ENCODE data around the gene GHR.

Gene GHR

GRCh38 chr5:42631241-42631640 is 208.0 kb downstream of the GHR start:
- Histone ChIP-seq H3K27ac (no peak overlapping the region), H3K4me3 (IDR thresholded peaks at IDR 0.05; ENCODE audit: insufficient read depth, low read depth, low read length) (no peak overlapping the region), H3K4me2 (peak overlapping the region; percentile 58; the same call in 1 of the 2 replicates), H4K20me1 (ENCODE audit: insufficient read depth) (no peaks in the 10 kb centered on the region), H3K4me1 (ENCODE audit: low read depth, poor library complexity, severe bottlenecking) (peaks cover 75% of the 10 kb centered on the region), H3K36me3 (ENCODE audit: insufficient read depth) (no peaks in the 10 kb centered on the region), H3K79me2 (ENCODE audit: insufficient read depth, low read depth) (no peaks in the 10 kb centered on the region), H3K9ac (no peak overlapping the region), H3K27me3 (ENCODE audit: insufficient read depth, low read depth) (no peaks in the 10 kb centered on the region), H2AFZ (ENCODE audit: low read depth) (no peak overlapping the region)
- TF ChIP-seq, protein P1, sequence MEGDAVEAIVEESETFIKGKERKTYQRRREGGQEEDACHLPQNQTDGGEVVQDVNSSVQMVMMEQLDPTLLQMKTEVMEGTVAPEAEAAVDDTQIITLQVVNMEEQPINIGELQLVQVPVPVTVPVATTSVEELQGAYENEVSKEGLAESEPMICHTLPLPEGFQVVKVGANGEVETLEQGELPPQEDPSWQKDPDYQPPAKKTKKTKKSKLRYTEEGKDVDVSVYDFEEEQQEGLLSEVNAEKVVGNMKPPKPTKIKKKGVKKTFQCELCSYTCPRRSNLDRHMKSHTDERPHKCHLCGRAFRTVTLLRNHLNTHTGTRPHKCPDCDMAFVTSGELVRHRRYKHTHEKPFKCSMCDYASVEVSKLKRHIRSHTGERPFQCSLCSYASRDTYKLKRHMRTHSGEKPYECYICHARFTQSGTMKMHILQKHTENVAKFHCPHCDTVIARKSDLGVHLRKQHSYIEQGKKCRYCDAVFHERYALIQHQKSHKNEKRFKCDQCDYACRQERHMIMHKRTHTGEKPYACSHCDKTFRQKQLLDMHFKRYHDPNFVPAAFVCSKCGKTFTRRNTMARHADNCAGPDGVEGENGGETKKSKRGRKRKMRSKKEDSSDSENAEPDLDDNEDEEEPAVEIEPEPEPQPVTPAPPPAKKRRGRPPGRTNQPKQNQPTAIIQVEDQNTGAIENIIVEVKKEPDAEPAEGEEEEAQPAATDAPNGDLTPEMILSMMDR (conservative IDR thresholded peaks at IDR 0.05; ENCODE audit: low read depth, low read length): no peak

DNA sequence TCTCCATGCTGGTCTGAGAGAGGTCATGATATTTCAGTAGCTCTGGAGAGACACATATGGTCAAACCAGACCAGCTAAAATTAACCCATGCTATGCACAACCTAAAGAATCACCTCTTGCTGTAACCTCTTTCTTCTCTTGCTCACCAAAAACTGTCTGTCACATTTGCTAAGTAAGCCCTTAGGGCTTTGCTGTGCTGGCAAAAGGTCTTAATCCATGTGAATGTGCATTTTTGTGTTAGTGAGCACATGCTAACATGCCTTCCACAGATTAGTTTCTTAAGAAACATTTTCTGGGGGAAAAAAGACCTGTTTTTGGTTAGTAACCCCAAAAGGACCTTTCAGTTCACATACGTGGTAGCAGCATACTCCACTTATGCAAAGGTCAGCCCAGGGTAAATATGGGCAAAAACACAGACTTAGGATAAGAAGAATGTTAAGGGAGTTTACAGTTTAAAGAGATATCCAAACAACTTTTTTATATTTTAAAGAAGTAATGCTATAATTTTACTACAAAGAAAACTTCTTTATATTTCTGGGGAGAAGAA is 209.2 kb downstream of the GHR start:
- H3K4me1 ChIP-seq (ENCODE audit: low read depth, poor library complexity, severe bottlenecking): peaks cover 65% of the 10 kb centered on the region
- no peak overlapping the region for H3K4me3 ChIP-seq (IDR thresholded peaks at IDR 0.05; ENCODE audit: insufficient read depth, low read depth, low read length)
- no peaks in the 10 kb centered on the region for H3K79me2 ChIP-seq (ENCODE audit: insufficient read depth, low read depth)
- H2AFZ ChIP-seq (ENCODE audit: low read depth): peak overlapping the region; percentile 29; the same call in 1 of the 2 replicates
- no peaks in the 10 kb centered on the region for H3K27me3 ChIP-seq (ENCODE audit: insufficient read depth, low read depth)
- H3K4me2 ChIP-seq: peak overlapping the region; percentile 58
- no peak overlapping the region; the same call in 1 of the 2 replicates for H3K9ac ChIP-seq
- H3K36me3 ChIP-seq (ENCODE audit: insufficient read depth): no peaks in the 10 kb centered on the region
- TF ChIP-seq, protein P1 (conservative IDR thresholded peaks at IDR 0.05; ENCODE audit: low read depth, low read length): no peak
- H4K20me1 ChIP-seq (ENCODE audit: insufficient read depth): no peaks in the 10 kb centered on the region
- H3K27ac ChIP-seq: peak overlapping the region; percentile 31; the same call in 1 of the 2 replicates

DNA sequence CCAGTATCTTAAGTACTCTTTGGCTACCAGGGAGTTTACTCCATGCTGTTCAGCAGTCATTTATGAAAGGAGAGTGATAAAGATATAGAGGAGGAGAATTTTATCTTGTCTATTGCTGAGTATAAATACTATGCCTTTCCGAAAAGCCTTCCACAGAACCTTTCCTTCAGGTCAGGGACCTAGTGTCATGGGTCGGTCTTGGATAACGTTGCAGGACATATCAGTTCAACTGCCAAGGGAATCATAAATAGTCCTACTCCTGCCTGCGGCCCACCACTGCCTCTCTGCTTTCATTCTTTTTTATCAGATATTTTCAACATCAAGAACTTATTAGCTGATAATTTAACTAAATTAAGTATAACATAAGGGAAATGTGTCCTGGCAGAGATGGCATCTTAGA is 211.3 kb downstream of the GHR start:
- no peaks in the 10 kb centered on the region for H4K20me1 ChIP-seq (ENCODE audit: insufficient read depth)
- no peak overlapping the region for H3K27ac ChIP-seq
- H3K9ac ChIP-seq: no peak overlapping the region
- no peak overlapping the region for H3K4me3 ChIP-seq (IDR thresholded peaks at IDR 0.05; ENCODE audit: insufficient read depth, low read depth, low read length)
- peaks cover 44% of the 10 kb centered on the region for H3K4me1 ChIP-seq (ENCODE audit: low read depth, poor library complexity, severe bottlenecking)
- H3K4me2 ChIP-seq: no peak overlapping the region
- no peak overlapping the region for H2AFZ ChIP-seq (ENCODE audit: low read depth)
- H3K79me2 ChIP-seq (ENCODE audit: insufficient read depth, low read depth): no peaks in the 10 kb centered on the region
- no peaks in the 10 kb centered on the region for H3K27me3 ChIP-seq (ENCODE audit: insufficient read depth, low read depth)
- TF ChIP-seq, protein P1 (conservative IDR thresholded peaks at IDR 0.05; ENCODE audit: low read depth, low read length): no peak
- H3K36me3 ChIP-seq (ENCODE audit: insufficient read depth): no peaks in the 10 kb centered on the region

GRCh38 chr5:42636425-42636824 is 213.2 kb downstream of the GHR start:
- no peaks in the 10 kb centered on the region for H3K27me3 ChIP-seq (ENCODE audit: insufficient read depth, low read depth)
- H2AFZ ChIP-seq (ENCODE audit: low read depth): no peak overlapping the region
- H3K27ac ChIP-seq: no peak overlapping the region
- H4K20me1 ChIP-seq (ENCODE audit: insufficient read depth): no peaks in the 10 kb centered on the region
- peaks cover 25% of the 10 kb centered on the region for H3K4me1 ChIP-seq (ENCODE audit: low read depth, poor library complexity, severe bottlenecking)
- no peak overlapping the region for H3K9ac ChIP-seq
- TF ChIP-seq, protein P1 (conservative IDR thresholded peaks at IDR 0.05; ENCODE audit: low read depth, low read length): peak; percentile 76
- H3K79me2 ChIP-seq (ENCODE audit: insufficient read depth, low read depth): no peaks in the 10 kb centered on the region
- no peak overlapping the region for H3K4me2 ChIP-seq
- no peaks in the 10 kb centered on the region for H3K36me3 ChIP-seq (ENCODE audit: insufficient read depth)
- no peak overlapping the region for H3K4me3 ChIP-seq (IDR thresholded peaks at IDR 0.05; ENCODE audit: insufficient read depth, low read depth, low read length)
